ENCODE data around the gene FAM234B.

The FAM234B gene

DNA sequence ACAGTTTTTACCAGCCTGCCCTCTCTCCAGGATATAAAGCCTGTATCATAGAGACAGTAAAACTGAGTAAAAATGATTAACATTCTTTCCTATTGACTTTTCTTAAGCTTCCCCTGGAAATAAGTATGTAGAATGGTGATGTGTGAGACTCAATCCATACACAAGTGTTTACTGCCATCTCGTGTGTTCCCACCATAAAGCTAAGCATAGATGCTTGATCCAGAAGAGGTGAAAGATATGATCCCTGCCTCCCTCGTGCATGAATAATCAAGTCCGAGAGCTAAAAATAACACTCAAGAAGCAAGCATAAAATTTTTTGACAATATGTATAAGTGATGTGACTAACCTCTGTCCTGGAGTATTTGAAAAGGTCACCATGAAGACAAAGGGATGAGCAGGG, 76.2 kb downstream of the FAM234B start:
- no peak for DNase-seq

DNA sequence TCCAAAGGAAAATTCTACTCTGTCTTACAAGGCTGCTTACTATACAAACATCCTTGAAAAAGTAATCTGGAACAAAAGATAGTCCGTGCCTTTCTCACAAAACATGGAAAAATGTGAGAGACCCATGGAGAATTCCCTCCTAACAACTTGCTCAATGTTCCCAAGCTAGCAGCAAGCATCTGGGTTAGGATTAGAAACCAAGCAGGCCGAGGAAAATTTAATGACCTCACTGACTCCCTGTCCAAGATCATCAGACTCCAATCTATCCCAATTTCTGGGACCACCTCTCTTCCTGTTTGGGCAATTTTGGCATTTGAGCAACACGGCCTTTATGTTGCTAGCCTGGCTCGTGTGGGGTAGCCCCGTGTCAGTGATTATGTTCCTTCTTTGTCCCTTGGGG, 77.4 kb downstream of the FAM234B start:
- no peak for DNase-seq

- DNase-seq, result no peak
These were observed 80.7 kb downstream of the FAM234B start for GRCh38 chr12:13124656-13125505.

DNA sequence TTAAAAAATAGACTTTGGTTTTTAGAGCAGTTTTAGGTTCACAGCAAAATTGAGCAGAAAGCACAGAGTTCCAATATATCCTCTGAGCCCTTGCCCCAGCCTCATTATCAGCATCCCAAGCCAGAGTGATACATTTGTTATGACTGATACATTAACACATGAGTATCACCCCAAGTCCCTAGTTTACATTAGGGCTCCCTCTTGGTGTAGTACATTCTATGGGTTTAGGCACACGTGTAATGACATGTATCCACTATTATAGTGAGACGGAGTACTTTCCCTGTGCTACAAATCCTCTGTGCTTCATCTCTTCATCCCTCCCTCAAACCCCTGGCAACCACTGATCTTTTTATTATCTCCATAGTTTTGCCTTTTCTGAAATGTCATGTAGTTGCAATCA, 81.8 kb downstream of the FAM234B start:
- DNase-seq, result no peak

GRCh38 chr12:13126494-13126893, 82.3 kb downstream of the FAM234B start:
- no peak for DNase-seq

GRCh38 chr12:13127444-13127843, 83.3 kb downstream of the FAM234B start:
- DNase-seq, result no peak

GRCh38 chr12:13128291-13128965, 84.2 kb downstream of the FAM234B start:
- no peak for DNase-seq

- no peak for DNase-seq
These were observed 86.8 kb downstream of the FAM234B start for GRCh38 chr12:13130981-13131380.
